ENCODE measurements around the gene ADAMTS5.

Gene ADAMTS5

DNA sequence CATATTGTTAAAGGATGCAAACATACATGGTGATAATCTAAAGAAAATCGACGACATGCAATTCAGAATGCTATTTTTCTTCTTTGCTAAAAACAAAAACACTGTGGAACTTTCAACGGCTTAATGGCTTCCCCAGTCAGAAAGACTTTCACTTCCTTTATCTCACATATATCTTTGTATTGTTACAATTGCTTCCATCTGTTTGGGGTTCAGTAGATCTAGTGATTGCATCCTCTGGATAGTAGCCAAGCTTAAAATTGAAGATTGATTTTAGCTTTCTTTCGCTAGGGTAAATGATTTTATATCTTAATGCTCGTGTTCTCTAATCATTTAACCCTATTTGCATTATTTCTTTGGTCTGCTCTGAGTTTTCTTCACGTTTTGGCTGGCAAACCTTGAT is 89.9 kb downstream of the ADAMTS5 start:
- TF ChIP-seq, protein P1, sequence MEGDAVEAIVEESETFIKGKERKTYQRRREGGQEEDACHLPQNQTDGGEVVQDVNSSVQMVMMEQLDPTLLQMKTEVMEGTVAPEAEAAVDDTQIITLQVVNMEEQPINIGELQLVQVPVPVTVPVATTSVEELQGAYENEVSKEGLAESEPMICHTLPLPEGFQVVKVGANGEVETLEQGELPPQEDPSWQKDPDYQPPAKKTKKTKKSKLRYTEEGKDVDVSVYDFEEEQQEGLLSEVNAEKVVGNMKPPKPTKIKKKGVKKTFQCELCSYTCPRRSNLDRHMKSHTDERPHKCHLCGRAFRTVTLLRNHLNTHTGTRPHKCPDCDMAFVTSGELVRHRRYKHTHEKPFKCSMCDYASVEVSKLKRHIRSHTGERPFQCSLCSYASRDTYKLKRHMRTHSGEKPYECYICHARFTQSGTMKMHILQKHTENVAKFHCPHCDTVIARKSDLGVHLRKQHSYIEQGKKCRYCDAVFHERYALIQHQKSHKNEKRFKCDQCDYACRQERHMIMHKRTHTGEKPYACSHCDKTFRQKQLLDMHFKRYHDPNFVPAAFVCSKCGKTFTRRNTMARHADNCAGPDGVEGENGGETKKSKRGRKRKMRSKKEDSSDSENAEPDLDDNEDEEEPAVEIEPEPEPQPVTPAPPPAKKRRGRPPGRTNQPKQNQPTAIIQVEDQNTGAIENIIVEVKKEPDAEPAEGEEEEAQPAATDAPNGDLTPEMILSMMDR (IDR thresholded peaks at IDR 0.05; ENCODE audit: control insufficient read depth, extremely low read depth, insufficient read depth) = no peak
- DNase-seq (ENCODE audit: low read depth) = no peak
- no peak overlapping the region for H3K4me3 ChIP-seq (ENCODE audit: low read depth, low read length)

DNA sequence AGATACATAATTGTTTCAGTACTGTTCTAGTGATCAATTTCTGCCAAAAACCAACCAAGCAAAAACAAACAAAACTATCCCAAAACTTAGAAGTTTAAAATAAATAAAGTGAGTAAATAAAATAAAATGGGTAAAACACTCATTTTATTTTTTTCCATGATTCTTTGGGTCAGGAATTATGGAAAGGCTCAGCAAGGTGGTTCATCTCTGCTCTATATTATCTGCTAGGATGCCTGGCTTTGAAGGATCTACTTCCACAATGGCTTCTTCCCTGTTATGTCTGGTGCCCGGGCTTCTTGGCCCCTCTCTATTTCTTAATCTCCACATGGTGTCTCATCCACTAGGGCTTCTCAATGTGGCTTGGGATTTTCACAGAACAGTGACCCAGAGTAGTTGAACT is 92.5 kb downstream of the ADAMTS5 start:
- no peak for DNase-seq (ENCODE audit: low read depth)
- no peak overlapping the region for H3K4me3 ChIP-seq (ENCODE audit: low read depth, low read length)
- TF ChIP-seq, protein P1 (IDR thresholded peaks at IDR 0.05; ENCODE audit: control insufficient read depth, extremely low read depth, insufficient read depth) = no peak

Measured in LNCaP clone FGC (cell line).